H9 (cell line): ENCODE results near the gene MBOAT2. TPM values are rescaled to one million over a fixed set of nuclear protein-coding genes. Genes with fewer than 3 reads are reported as not detected.

Source experiments
- DNase-seq: peaks from one replicate; pipeline ENCODE4 v3.0.0-alpha.2; 2017
- H2AFZ ChIP-seq: one replicate; pipeline ENCODE4 v1.6.1; 2013; ENCODE audit warnings: mild to moderate bottlenecking, low read length, control low read depth, moderate library complexity
- H2AK5ac ChIP-seq: 2 replicates; pipeline ENCODE4 v1.6.1; 2013; ENCODE audit warnings: low read length, control low read depth, mixed read lengths; ENCODE audit not compliant: insufficient read length
- H2BK120ac ChIP-seq: one replicate; pipeline ENCODE4 v1.6.1; 2013; ENCODE audit warnings: low read depth, mild to moderate bottlenecking, low read length, control low read depth, inconsistent platforms; ENCODE audit not compliant: poor library complexity, severe bottlenecking
- H2BK12ac ChIP-seq: 2 replicates; pipeline ENCODE4 v1.6.1; 2013; ENCODE audit warnings: low read length, control low read depth, mixed read lengths, low read depth; ENCODE audit not compliant: insufficient read length
- H2BK15ac ChIP-seq: 2 replicates; pipeline ENCODE4 v1.6.1; 2013; ENCODE audit warnings: low read depth, low read length, control low read depth
- H2BK20ac ChIP-seq: one replicate; pipeline ENCODE4 v1.6.1; 2013; ENCODE audit warnings: low read depth, mild to moderate bottlenecking, low read length, control low read depth, inconsistent platforms; ENCODE audit not compliant: poor library complexity, severe bottlenecking
- H2BK5ac ChIP-seq: 2 replicates; pipeline ENCODE4 v1.6.1; 2013; ENCODE audit warnings: low read length, control low read depth, mixed read lengths; ENCODE audit not compliant: insufficient read length
- H3K14ac ChIP-seq: 2 replicates; pipeline ENCODE4 v1.6.1; 2013; ENCODE audit warnings: low read length, control low read depth; ENCODE audit not compliant: insufficient read depth
- H3K18ac ChIP-seq: 2 replicates; pipeline ENCODE4 v1.6.1; 2013; ENCODE audit warnings: low read depth, mild to moderate bottlenecking, mixed read lengths, low read length, control low read depth; ENCODE audit not compliant: insufficient read length
- H3K23ac ChIP-seq: 2 replicates; pipeline ENCODE4 v1.6.1; 2013; ENCODE audit warnings: low read length, control low read depth, mixed read lengths, low read depth; ENCODE audit not compliant: insufficient read length
- H3K23me2 ChIP-seq: 2 replicates; pipeline ENCODE4 v1.6.1; 2013; ENCODE audit warnings: low read depth, mild to moderate bottlenecking, mixed read lengths, low read length, control low read depth; ENCODE audit not compliant: insufficient read length, poor library complexity, severe bottlenecking
- H3K27ac ChIP-seq: 2 replicates; pipeline ENCODE4 v1.5.1; 2013; ENCODE audit warnings: low read length, control low read depth, mixed read lengths, low read depth; ENCODE audit not compliant: insufficient read length
- H3K27me3 ChIP-seq: 2 replicates; pipeline ENCODE4 v1.6.1; 2013; ENCODE audit warnings: low read length, control low read depth, inconsistent platforms; ENCODE audit not compliant: insufficient read depth
- H3K4ac ChIP-seq: 2 replicates; pipeline ENCODE4 v1.6.1; 2013; ENCODE audit warnings: low read depth, mild to moderate bottlenecking, control low read depth, inconsistent platforms, low read length, moderate library complexity
- H3K4me1 ChIP-seq: 2 replicates; pipeline ENCODE4 v1.6.1; 2013; ENCODE audit warnings: low read length, control low read depth, inconsistent platforms; ENCODE audit not compliant: insufficient read depth
- H3K4me2 ChIP-seq: 2 replicates; pipeline ENCODE4 v1.6.1; 2013; ENCODE audit warnings: low read length, control low read depth, mixed read lengths; ENCODE audit not compliant: insufficient read length, insufficient read depth
- H3K56ac ChIP-seq: 2 replicates; pipeline ENCODE4 v1.6.1; 2013; ENCODE audit warnings: low read depth, mild to moderate bottlenecking, mixed read lengths, low read length, control low read depth; ENCODE audit not compliant: insufficient read length
- H3K79me1 ChIP-seq: 2 replicates; pipeline ENCODE4 v1.6.1; 2013; ENCODE audit warnings: low read depth, mild to moderate bottlenecking, moderate library complexity, low read length, control low read depth, inconsistent platforms; ENCODE audit not compliant: insufficient read depth, poor library complexity, severe bottlenecking
- H3K79me2 ChIP-seq: 2 replicates; pipeline ENCODE4 v1.6.1; 2013; ENCODE audit warnings: low read length, control low read depth, inconsistent platforms; ENCODE audit not compliant: insufficient read depth
- H3K9ac ChIP-seq: 2 replicates; pipeline ENCODE4 v1.6.1; 2013; ENCODE audit warnings: low read length, control low read depth, mixed read lengths; ENCODE audit not compliant: insufficient read length; ENCODE audit errors: extremely low read depth
- H3K9me3 ChIP-seq: one replicate; pipeline ENCODE4 v1.6.1; 2013; ENCODE audit warnings: low read depth, low read length, inconsistent platforms; ENCODE audit not compliant: control insufficient read depth
- H3T11ph ChIP-seq: one replicate; pipeline ENCODE4 v1.6.1; 2013; ENCODE audit warnings: mild to moderate bottlenecking, low read length, control low read depth, inconsistent platforms
- H4K20me1 ChIP-seq: one replicate; pipeline ENCODE4 v1.6.1; 2013; ENCODE audit not compliant: control insufficient read depth, insufficient read length, insufficient read depth
- H4K5ac ChIP-seq: 2 replicates; pipeline ENCODE4 v1.6.1; 2013; ENCODE audit warnings: low read depth, mild to moderate bottlenecking, mixed read lengths, low read length, control low read depth; ENCODE audit not compliant: insufficient read length
- H4K8ac ChIP-seq: replicated peaks from 2 replicates; pipeline ENCODE4 v1.6.1; 2013; ENCODE audit warnings: low read length, control low read depth, mixed read lengths, low read depth; ENCODE audit not compliant: insufficient read length
- H4K91ac ChIP-seq: 2 replicates; pipeline ENCODE4 v1.6.1; 2013; ENCODE audit warnings: low read depth, mild to moderate bottlenecking, moderate library complexity, mixed read lengths, low read length, control low read depth; ENCODE audit not compliant: insufficient read length
- H3K27ac Mint-ChIP-seq, 3 experiments: 2 replicates in 2 of 3; 3 replicates in 1 of 3; pipeline ENCODE4 v1.8.0; 2020 to 2021; ENCODE audit warnings: mixed read lengths in 3 of 3, mild to moderate bottlenecking in 1 of 3, moderate library complexity in 1 of 3
- H3K27me3 Mint-ChIP-seq: 2 replicates; pipeline ENCODE4 v1.8.0; 2021; ENCODE audit warnings: low read depth, mild to moderate bottlenecking, moderate library complexity, mixed read lengths
- H3K36me3 Mint-ChIP-seq, 3 experiments: 2 replicates in 2 of 3; 3 replicates in 1 of 3; pipeline ENCODE4 v1.8.0; 2020 to 2021; ENCODE audit warnings: low read depth in 3 of 3, mixed read lengths in 3 of 3; ENCODE audit not compliant: insufficient read depth in 1 of 3
- H3K4me1 Mint-ChIP-seq, 2 experiments: 2 replicates each; pipeline ENCODE4 v1.8.0; 2020; ENCODE audit warnings: mixed read lengths in 2 of 2
- H3K4me3 Mint-ChIP-seq, 2 experiments: 2 replicates in 1 of 2; 3 replicates in 1 of 2; pipeline ENCODE4 v1.8.0; 2020 to 2021; ENCODE audit warnings: mild to moderate bottlenecking in 2 of 2, mixed read lengths in 2 of 2, moderate library complexity in 1 of 2
- H3K9me3 Mint-ChIP-seq, 2 experiments: 2 replicates in 1 of 2; 3 replicates in 1 of 2; pipeline ENCODE4 v1.8.0; 2020; ENCODE audit warnings: mild to moderate bottlenecking in 2 of 2, mixed read lengths in 2 of 2, moderate library complexity in 1 of 2
- WGBS: extraction: QIAGEN DNeasy Blood & Tissue Kit; methylation state at CpG from one replicate; pipeline ENCODE4 v1.1.7; 2013; ENCODE audit warnings: missing lambda C conversion rate, low lambda C conversion rate, mixed read lengths; ENCODE audit not compliant: insufficient read length; ENCODE audit errors: extremely low coverage; 5-methylcytosine and 5-hydroxymethylcytosine counted together
- total RNA-seq: library from RNA; stranded (reverse); gene quantifications from 2 replicates; pipeline ENCODE4 v1.2.1, GENCODE V29; 2021
- TF ChIP-seq, protein P1 (sequence below): fragments of 200-600 bp; sonication (generic); conservative IDR thresholded peaks from 3 replicates; pipeline ENCODE4 v1.8.0; 2021; ENCODE audit warnings: antibody characterized with exemption, mild to moderate bottlenecking

The MBOAT2 gene
- total RNA-seq, 1 experiment from 2014 or later = 20.2 TPM

DNA sequence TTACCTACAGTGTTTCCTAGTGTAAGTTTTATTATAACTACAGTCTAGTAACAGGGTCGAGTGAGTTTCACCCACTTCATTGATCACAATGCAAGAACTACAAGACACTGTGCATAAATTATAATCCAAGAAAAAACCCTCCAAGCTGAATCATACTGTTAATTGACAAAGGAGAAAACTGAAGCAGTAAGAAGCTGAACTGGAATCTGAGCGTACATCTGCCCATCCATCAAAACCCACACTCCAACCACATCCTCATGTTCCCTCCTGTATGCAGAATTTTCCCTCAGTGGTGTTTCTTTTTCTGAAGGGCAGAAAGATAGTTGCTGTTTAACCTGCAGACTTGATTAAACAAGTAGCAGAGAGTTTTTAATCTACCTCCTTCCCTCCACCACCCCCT is 116.6 kb downstream of the MBOAT2 start:
- no peak overlapping the region for H3K56ac ChIP-seq
- Mint-ChIP-seq H3K4me3 (no peak overlapping the region), H3K27me3 (no peaks in the 10 kb centered on the region; the same call in 1 of the 2 replicates), H3K4me1 (peaks cover 22 to 24% of the 10 kb centered on the region in 2 experiments), H3K27ac (no peak overlapping the region), H3K36me3 (peaks cover 0 to 2% (median 0%) of the 10 kb centered on the region in 3 experiments; a peak in 1 of 7 replicates), H3K9me3 (peaks cover 0 to 2% of the 10 kb centered on the region in 2 experiments; a peak in 2 of 5 replicates)
- H2BK12ac ChIP-seq = no peak overlapping the region
- H3K27me3 ChIP-seq = no peaks in the 10 kb centered on the region
- no peak overlapping the region for H3K9ac ChIP-seq
- no peak overlapping the region for H4K8ac ChIP-seq
- H3K9me3 ChIP-seq = no peaks in the 10 kb centered on the region
- WGBS = no CpG with 5 or more reads among the region's 2 CpGs
- H3K4me2 ChIP-seq = no peak overlapping the region
- no peak overlapping the region for H2BK15ac ChIP-seq
- H3K4me1 ChIP-seq = no peaks in the 10 kb centered on the region
- H4K91ac ChIP-seq = no peak overlapping the region
- no peak for DNase-seq
- H2AK5ac ChIP-seq = no peak overlapping the region
- H4K5ac ChIP-seq = no peak overlapping the region
- no peak overlapping the region for H3K14ac ChIP-seq
- TF ChIP-seq, protein P1, sequence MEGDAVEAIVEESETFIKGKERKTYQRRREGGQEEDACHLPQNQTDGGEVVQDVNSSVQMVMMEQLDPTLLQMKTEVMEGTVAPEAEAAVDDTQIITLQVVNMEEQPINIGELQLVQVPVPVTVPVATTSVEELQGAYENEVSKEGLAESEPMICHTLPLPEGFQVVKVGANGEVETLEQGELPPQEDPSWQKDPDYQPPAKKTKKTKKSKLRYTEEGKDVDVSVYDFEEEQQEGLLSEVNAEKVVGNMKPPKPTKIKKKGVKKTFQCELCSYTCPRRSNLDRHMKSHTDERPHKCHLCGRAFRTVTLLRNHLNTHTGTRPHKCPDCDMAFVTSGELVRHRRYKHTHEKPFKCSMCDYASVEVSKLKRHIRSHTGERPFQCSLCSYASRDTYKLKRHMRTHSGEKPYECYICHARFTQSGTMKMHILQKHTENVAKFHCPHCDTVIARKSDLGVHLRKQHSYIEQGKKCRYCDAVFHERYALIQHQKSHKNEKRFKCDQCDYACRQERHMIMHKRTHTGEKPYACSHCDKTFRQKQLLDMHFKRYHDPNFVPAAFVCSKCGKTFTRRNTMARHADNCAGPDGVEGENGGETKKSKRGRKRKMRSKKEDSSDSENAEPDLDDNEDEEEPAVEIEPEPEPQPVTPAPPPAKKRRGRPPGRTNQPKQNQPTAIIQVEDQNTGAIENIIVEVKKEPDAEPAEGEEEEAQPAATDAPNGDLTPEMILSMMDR = no peak
- no peaks in the 10 kb centered on the region for H4K20me1 ChIP-seq
- H3K23me2 ChIP-seq = no peaks in the 10 kb centered on the region
- no peaks in the 10 kb centered on the region for H3K79me2 ChIP-seq
- no peak overlapping the region for H2BK20ac ChIP-seq
- no peak overlapping the region for H2BK120ac ChIP-seq
- no peaks in the 10 kb centered on the region for H3K79me1 ChIP-seq
- H3T11ph ChIP-seq = no peak overlapping the region
- no peak overlapping the region for H3K18ac ChIP-seq
- no peak overlapping the region for H3K27ac ChIP-seq
- no peak overlapping the region for H3K23ac ChIP-seq
- H2AFZ ChIP-seq = no peak overlapping the region
- H3K4ac ChIP-seq = no peak overlapping the region
- no peak overlapping the region for H2BK5ac ChIP-seq
